Measurements from ENCODE around the gene TXLNG.
"Not testable (repeated sequence)": the region's sequence is repeated elsewhere in the genome, so short reads cannot be mapped to it uniquely, and the experiment has no call there.

TXLNG gene

GRCh38 chrX:16839219-16839851 is 53.1 kb downstream of the TXLNG start:
- DNase-seq (ENCODE audit: low spot score) = no peak

- DNase-seq (ENCODE audit: low spot score) = no peak
Measured at GRCh38 chrX:16839852-16840460, 53.7 kb downstream of the TXLNG start.

- no peak for DNase-seq (ENCODE audit: low spot score)
Measured at GRCh38 chrX:16842684-16843083, 56.4 kb downstream of the TXLNG start.

- DNase-seq (ENCODE audit: low spot score) = no peak
Measured at GRCh38 chrX:16843208-16843909, 57.1 kb downstream of the TXLNG start.

- no peak for DNase-seq (ENCODE audit: low spot score)
Measured at GRCh38 chrX:16845686-16846085, 59.4 kb downstream of the TXLNG start.

GRCh38 chrX:16848541-16848940 is 62.3 kb downstream of the TXLNG start:
- no peak for DNase-seq (ENCODE audit: low spot score)

GRCh38 chrX:16851421-16851820 is 65.2 kb downstream of the TXLNG start:
- DNase-seq (ENCODE audit: low spot score) = no peak

- DNase-seq (ENCODE audit: low spot score) = no peak
Measured at GRCh38 chrX:16851827-16852226, 65.6 kb downstream of the TXLNG start.

- DNase-seq (ENCODE audit: low spot score) = no peak
Measured at GRCh38 chrX:16852617-16853179, 66.4 kb downstream of the TXLNG start.

- DNase-seq (ENCODE audit: low spot score) = no peak
Measured at GRCh38 chrX:16853537-16853936, 67.3 kb downstream of the TXLNG start.

GRCh38 chrX:16855363-16856075 is 69.3 kb downstream of the TXLNG start:
- no peak for DNase-seq (ENCODE audit: low spot score)

GRCh38 chrX:16856076-16856404 is 69.8 kb downstream of the TXLNG start:
- DNase-seq (ENCODE audit: low spot score) = not testable (repeated sequence)

- DNase-seq (ENCODE audit: low spot score) = no peak
Measured at GRCh38 chrX:16856744-16857143, 70.5 kb downstream of the TXLNG start.

GRCh38 chrX:16862829-16863228 is 76.6 kb downstream of the TXLNG start:
- no peak for DNase-seq (ENCODE audit: low spot score)

- DNase-seq (ENCODE audit: low spot score) = no peak
Measured at GRCh38 chrX:16867947-16868346, 81.7 kb downstream of the TXLNG start.

GRCh38 chrX:16868920-16869319 is 82.7 kb downstream of the TXLNG start:
- no peak for DNase-seq (ENCODE audit: low spot score)

- DNase-seq (ENCODE audit: low spot score) = peak; percentile 24
Measured at GRCh38 chrX:16869393-16870094, 83.3 kb downstream of the TXLNG start.

- DNase-seq (ENCODE audit: low spot score) = peak; percentile 89
Measured at GRCh38 chrX:16870095-16870861, 84.0 kb downstream of the TXLNG start, which contains the start of gene RBBP7. RBBP7 (minus strand) TSS chrX:16870362; CDS start chrX:16870053, 309 bp downstream.

GRCh38 chrX:16870862-16871815 is 84.9 kb downstream of the TXLNG start:
- no peak for DNase-seq (ENCODE audit: low spot score)

GRCh38 chrX:16873106-16873505 is 86.8 kb downstream of the TXLNG start:
- DNase-seq (ENCODE audit: low spot score) = no peak
